Endometrium (tissue), 2 donors: ENCODE results near the gene BICC1.

Experiments used
- FAIRE-seq: peaks from 2 replicates; lab custom pipeline; 2012; peaks lifted over from hg19 to GRCh38; lab: Jason Lieb, UNC
- donor health status: control.
- donor health status: control.

Gene BICC1

DNA sequence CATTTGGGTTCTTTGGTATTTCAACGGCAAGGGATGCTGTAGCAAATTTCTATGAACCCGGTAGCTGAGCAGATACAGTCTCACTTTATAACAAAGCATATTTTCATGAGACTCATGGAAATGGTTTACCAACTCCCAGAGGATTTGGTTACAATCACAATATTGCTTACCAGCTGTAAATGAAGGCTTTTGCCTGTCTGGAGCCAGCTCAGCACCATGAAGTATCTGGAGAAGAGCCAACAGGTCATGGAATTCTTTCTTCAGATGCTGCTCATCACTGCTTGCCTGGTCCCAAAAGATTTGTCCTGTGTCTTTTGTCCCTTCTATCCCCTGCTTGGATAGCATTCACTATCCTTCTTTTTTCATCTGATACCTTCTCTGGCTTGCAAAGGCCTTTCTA, 346.9 kb downstream of the BICC1 start:
- no peak for FAIRE-seq

DNA sequence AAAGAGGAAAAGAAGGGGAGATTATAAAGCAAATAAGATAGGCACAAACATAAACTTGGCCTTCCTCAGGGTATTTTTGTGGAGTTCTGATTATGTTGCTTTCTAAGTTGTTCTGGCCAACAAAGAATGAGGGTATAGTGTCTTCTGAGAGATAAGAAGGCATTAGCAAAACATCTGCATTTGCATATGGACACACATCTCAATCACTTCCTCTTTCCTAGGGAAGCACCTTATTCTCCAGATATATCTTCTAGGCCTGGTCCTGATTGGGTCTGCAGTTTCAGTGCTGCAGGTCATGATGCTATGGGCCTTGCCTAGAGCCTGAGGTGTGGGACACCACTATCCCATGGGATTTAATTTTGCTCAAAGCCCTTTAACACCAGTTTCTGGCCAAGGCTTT, 355.0 kb downstream of the BICC1 start:
- FAIRE-seq = no peak

DNA sequence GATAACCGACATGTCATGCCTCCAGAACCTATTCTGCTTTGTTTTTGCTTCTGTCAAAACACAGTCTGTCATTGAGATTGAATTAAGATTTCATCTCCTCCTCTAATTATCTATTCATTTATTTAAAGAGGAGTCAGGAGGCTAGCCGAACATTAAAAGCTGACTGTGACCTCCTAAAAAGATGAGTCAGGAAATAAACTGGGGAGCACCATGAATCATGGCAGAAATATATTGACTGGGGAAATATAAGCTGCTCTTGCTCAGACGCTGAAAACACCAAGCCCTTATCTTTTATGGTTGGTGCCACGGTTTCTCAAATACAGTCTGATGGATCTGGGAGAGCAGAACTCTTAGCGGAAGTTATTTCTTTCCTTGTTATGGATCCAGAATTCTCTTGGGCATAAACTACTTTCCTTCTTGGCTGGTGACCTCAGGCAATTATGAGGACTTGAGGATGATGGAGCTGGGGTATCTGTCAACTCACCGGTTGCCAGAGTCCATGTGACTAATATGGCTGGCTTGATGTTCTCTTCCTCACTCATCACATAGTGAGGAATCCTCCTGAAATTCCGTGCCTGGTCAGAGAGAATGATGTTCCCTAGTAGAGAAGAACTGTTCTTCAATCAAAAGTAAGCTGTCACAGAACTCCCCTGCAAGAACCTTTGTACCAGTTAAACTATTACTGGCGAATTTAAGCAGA, 356.2 kb downstream of the BICC1 start:
- FAIRE-seq = no peak

DNA sequence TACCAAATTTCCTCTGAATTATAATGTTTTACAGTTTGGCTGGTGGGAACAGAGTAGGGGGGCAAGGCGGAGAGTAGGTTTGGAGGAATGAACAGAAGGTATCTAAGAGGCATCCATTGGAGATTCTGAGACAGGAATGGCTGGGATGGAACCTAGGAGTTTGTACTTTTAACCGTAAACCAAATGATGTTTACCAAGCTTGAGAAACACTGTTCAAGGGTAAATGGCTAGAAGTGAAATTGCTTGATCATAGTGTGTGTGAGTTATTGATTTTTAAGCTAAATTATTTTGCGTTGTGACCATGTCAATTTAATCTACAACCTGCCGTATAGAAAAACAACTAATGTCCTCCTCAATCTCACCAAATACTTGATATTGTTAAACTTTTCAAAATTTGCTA, 357.4 kb downstream of the BICC1 start:
- FAIRE-seq = no peak

DNA sequence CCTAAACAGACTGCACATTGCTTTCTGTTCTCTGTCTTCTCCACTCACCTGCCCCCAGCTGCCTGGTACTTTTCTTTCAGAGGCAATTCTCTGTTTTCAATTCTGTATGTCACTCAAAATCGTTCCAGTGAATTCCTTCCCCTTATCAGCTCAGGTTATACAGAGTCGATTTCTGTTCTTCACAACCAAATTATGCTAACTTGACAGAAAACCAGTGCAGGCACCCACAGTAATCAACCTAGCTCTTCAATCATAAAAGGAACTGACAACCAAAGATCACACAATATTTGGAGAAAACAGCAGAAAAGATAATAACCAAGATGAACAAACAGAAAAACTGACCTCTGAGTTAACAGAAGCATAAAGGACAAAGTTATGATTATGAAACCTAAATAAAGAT, 360.5 kb downstream of the BICC1 start:
- no peak for FAIRE-seq
